HG03060 (cell line): ENCODE data around the gene NAA50.
A peak's percentile ranks its signal among the peaks of the same experiment; 100 is the strongest.

Source experiments
- ATAC-seq: cut with Tn5 transposase; IDR thresholded peaks from one replicate; pipeline ENCODE4 v1.9.1; 2021; ENCODE audit warnings: low read depth, moderate number of reproducible peaks; ENCODE audit not compliant: unreplicated experiment

NAA50 gene

GRCh38 chr3:113743006-113743630, 2.9 kb downstream of the NAA50 start:
- ATAC-seq: no peak

DNA sequence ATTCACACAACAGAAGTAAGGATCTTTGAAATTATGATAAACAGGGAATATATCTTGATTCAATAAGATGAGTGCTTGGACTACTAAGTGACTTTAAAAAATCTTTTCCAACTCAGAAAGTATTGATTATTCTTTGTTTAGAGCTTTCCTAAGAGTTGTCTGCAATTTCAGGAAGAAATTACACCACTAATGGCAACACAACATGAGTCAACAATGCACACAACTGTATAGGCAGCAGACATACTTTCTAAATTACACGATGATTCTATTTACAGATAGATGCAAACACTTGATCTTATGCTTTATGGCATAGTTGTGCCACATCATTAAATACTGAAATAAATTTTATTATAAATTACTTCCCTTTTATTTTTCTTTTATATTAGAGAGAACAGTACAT, 4.4 kb downstream of the NAA50 start:
- no peak for ATAC-seq

GRCh38 chr3:113741086-113741485, 5.0 kb downstream of the NAA50 start:
- no peak for ATAC-seq

- ATAC-seq: no peak
Observed at GRCh38 chr3:113736548-113737089, 9.4 kb downstream of the NAA50 start.

GRCh38 chr3:113731694-113732093, 14.4 kb downstream of the NAA50 start:
- ATAC-seq: no peak

DNA sequence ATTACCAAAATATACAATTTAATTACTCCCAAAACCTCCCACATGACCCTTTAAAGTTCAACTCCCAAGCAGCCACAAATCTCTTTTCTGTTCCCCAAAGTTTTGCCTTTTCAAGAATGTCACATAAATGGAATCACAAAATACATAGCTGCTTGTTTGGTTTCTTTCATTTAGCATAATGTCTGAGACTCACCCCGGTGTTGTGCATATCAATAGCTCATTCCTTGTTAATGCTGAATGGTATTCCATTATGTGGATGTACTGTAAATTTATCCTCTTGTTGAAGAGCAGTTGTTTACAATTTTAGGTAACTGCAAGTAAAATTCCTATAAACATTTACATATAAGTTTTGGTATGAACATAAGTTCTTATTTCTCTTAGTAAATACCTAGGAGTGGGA, 15.5 kb downstream of the NAA50 start:
- ATAC-seq: no peak

DNA sequence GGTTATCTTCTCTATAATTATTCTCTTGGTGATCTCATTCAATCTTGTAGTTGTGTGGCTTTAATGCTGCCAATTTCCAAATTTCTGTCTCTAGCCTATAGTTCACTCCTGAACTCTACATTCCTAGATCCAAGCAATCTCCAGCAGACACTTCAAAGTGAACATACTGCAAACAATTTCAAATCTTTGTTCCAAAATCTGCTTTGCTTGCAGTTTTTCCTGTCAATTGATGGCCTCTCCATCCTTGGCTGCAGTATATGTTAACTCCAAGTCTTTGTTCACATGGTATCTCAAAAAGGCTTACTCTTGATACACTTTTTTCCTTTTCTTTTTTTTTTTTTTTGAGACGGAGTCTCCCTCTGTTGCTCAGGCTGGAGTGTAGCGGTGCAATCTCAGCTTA, 17.4 kb downstream of the NAA50 start:
- no peak for ATAC-seq

GRCh38 chr3:113721636-113722035, 24.4 kb downstream of the NAA50 start:
- ATAC-seq: no peak

DNA sequence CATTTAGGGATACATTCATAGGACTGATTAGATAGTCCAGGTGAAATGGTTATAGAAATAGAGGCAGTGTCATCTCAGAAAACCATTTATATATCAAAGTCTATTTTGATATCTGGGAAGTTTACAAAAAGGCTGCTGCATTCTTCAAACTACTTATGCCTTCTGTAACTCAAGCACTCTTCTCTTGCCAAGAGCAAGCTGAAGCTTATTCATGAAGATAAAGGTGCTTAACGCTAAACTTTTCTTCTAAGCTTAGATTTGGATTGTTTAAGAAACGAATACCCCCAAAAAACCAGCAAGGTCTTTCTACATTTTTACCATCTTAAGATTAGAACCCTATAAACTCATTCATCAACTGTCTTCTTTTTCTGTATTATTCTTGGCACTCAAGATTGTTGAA, 26.3 kb downstream of the NAA50 start:
- no peak for ATAC-seq

GRCh38 chr3:113719294-113719693, 26.8 kb downstream of the NAA50 start:
- no peak for ATAC-seq

DNA sequence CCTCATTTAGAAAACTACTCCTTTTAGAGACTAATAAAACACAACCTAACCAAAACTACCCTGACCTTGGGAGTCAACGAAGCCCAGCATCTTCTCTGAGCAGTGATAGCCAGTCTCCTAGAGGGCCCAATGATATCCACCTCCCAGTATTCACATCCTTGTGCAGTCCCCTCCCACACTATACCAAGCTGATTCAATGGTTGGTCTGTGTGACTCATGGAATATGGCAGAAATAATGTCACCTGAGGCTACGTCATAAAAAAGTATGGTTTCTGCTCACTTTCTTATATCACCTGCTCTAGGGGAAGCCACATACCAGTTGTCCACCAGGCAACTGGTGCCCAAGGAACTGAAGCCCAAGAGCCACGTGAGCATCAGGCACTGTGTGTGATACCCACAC, 28.2 kb downstream of the NAA50 start:
- ATAC-seq: no peak

DNA sequence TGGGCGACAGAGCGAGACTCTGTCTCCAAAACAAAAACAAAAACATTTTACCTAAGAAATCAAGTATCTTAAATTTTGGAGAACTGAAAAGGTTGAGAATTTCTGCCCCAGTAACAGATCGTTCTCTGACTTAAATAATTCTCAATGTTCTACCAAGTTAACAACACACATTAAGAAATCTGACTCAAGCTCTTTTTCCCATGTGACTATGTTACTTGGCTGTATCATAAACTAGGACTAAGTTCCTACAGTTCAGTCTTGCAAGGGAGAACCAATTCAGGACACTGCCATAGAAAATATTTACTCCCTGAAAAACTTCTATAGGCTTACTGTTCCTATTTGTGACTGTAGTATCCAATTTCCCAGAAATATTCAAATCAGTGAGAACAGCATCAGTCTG, 28.7 kb downstream of the NAA50 start:
- ATAC-seq: no peak

DNA sequence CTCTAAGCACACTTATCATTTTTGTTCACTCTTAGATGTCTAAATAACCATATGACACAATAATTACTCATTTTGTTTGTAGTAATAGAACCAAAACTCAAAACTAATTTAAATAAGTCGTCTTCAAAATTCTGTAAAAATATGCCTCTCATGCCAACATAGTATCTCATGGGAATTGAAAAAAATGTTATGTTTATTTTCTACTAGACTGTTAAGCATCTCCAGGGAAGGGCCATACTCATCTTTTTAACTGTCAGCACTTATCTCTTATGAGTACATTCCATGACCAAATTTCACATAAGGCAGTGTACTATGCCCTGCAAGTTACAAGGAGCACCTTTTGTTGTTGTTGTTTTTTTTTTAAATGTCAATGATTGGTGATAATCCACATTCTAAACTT, 31.3 kb downstream of the NAA50 start:
- ATAC-seq: no peak

DNA sequence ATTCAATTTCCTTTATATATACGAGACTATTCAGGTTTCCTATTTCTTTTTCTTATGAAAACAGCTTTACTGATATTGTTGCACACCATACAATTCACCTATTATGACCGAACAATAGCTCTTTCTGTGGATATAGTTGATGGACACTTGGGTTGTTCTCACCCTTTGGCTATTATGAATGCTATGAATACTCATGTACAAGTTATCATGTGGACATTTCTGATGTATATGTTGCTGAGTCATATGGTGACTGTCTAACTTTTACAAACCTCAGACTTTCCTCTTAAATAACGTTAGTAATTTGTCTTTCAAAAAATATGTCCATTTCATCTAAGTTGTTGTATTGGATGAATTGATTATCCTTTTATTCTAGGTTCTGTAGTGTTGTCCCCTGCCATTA, 33.9 kb downstream of the NAA50 start:
- no peak for ATAC-seq

DNA sequence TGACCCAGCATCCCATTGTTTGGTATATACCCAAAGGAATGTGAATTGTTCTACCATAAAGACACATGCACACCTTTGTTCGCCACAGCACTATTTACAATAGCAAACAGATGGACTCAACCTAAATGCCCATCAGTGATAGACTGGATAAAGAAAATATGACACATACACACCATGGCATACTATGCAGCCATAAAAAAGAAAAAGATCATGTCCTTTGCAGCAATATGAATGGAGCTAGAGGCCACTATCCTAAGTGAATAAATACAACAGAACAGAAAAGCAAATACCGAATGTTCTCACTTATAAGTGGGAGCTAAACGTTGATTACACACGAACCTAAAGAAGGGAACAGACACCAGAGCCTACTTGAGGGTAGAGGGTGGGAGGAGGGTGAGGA, 38.2 kb downstream of the NAA50 start:
- no peak for ATAC-seq

GRCh38 chr3:113698956-113699355, 47.1 kb downstream of the NAA50 start:
- ATAC-seq: no peak

GRCh38 chr3:113698213-113698742, 47.8 kb downstream of the NAA50 start:
- ATAC-seq: no peak

DNA sequence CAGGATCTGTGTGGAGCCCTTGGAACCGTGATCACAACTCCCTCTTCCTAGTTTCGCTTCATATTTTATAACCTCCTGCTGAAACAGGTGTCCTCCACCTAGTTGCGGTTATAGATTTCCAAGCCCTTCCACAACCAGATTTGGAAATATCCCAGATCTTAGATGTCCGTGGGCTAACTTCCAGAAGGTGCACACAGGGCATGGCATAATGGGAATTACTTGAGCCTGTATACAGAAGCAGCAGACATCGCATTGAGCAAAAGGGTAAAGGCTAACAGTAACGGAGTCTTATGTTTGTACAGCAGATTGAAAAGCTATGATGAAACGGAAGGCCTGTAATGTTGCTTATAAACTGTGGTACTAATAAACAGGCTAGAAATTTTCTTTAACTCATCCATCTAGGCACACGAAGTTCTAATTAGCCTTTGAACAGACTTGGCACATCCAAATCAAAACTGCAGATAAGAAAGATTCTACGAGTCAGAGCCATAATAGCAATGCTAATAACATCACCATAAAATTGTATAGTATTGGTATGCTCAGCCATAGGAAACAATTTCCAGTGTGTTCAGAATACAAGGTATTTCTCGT, 48.5 kb downstream of the NAA50 start:
- no peak for ATAC-seq

GRCh38 chr3:113696658-113697499, 49.2 kb downstream of the NAA50 start:
- ATAC-seq: peak; percentile 97

GRCh38 chr3:113695786-113696645, 50.0 kb downstream of the NAA50 start, which contains the start of gene USF3:
Gene USF3, minus strand, starts transcription at chr3:113696642. Its CDS starts 21,764 bp downstream, at chr3:113674878.
- peak; percentile 24 for ATAC-seq
